ENCODE measurements around the gene ZMAT3.

Gene ZMAT3

GRCh38 chr3:179091113-179091512 lies 19.5 kb upstream of the ZMAT3 start:
- Histone ChIP-seq H3K4me1 (ENCODE audit: low read length) (no peaks in the 10 kb centered on the region), H3K4me3 (ENCODE audit: low read length) (no peak overlapping the region), H2AFZ (ENCODE audit: low read length) (no peak overlapping the region), H3K36me3 (replicated peaks; ENCODE audit: insufficient read depth, low read length) (no peaks in the 10 kb centered on the region), H3K9me3 (replicated peaks; ENCODE audit: insufficient read depth, low read length) (no peaks in the 10 kb centered on the region), H3F3A (ENCODE audit: insufficient read depth, low read length) (no peaks in the 10 kb centered on the region), H4K20me1 (ENCODE audit: insufficient read depth, low read length) (no peaks in the 10 kb centered on the region), H3K79me2 (ENCODE audit: low read length) (no peaks in the 10 kb centered on the region), H3K9ac (ENCODE audit: low read length) (no peak overlapping the region), H3K9me2 (replicated peaks; ENCODE audit: insufficient read depth, low read length) (no peaks in the 10 kb centered on the region), H3K27ac (ENCODE audit: low read length) (no peak overlapping the region), H3K4me2 (ENCODE audit: low read depth, low read length) (no peak overlapping the region), H3K27me3 (replicated peaks; ENCODE audit: insufficient read depth, low read length) (no peaks in the 10 kb centered on the region)
- TF ChIP-seq EZH2phosphoT487 (IDR thresholded peaks at IDR 0.05; ENCODE audit: low read length) (no peak), EZH2 (optimal IDR thresholded peaks at IDR 0.05; ENCODE audit: low read depth, low read length) (no peak)
- TF ChIP-seq, protein P1, sequence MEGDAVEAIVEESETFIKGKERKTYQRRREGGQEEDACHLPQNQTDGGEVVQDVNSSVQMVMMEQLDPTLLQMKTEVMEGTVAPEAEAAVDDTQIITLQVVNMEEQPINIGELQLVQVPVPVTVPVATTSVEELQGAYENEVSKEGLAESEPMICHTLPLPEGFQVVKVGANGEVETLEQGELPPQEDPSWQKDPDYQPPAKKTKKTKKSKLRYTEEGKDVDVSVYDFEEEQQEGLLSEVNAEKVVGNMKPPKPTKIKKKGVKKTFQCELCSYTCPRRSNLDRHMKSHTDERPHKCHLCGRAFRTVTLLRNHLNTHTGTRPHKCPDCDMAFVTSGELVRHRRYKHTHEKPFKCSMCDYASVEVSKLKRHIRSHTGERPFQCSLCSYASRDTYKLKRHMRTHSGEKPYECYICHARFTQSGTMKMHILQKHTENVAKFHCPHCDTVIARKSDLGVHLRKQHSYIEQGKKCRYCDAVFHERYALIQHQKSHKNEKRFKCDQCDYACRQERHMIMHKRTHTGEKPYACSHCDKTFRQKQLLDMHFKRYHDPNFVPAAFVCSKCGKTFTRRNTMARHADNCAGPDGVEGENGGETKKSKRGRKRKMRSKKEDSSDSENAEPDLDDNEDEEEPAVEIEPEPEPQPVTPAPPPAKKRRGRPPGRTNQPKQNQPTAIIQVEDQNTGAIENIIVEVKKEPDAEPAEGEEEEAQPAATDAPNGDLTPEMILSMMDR (IDR thresholded peaks at IDR 0.05; ENCODE audit: low read length) = no peak
- DNase-seq = no peak

DNA sequence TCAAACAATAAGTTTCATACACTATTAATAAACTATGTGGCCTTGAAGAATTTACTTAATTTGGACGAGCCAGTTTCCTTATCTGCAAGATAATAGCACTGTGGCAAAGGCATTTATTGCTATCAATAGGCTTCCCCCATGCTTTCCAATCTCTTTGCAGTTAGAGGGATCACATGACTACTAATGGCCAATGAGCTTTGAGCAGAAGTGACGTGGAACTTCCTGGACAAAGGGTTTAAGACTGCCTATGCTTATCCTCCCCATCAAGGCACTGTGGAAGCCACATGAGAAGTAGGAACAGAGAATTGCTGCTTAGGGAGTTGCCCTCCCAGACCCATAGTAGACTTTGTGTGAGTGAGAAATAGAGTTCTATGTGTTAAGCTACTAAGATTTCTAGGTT lies 16.7 kb upstream of the ZMAT3 start:
- Histone ChIP-seq H3F3A (ENCODE audit: insufficient read depth, low read length) (no peaks in the 10 kb centered on the region), H2AFZ (ENCODE audit: low read length) (no peak overlapping the region; the same call in 1 of the 2 replicates), H3K4me2 (ENCODE audit: low read depth, low read length) (no peak overlapping the region), H3K27ac (ENCODE audit: low read length) (no peak overlapping the region), H4K20me1 (ENCODE audit: insufficient read depth, low read length) (no peaks in the 10 kb centered on the region), H3K9ac (ENCODE audit: low read length) (no peak overlapping the region), H3K9me3 (replicated peaks; ENCODE audit: insufficient read depth, low read length) (no peaks in the 10 kb centered on the region), H3K36me3 (replicated peaks; ENCODE audit: insufficient read depth, low read length) (no peaks in the 10 kb centered on the region), H3K79me2 (ENCODE audit: low read length) (no peaks in the 10 kb centered on the region), H3K4me3 (ENCODE audit: low read length) (no peak overlapping the region), H3K4me1 (ENCODE audit: low read length) (no peaks in the 10 kb centered on the region), H3K9me2 (replicated peaks; ENCODE audit: insufficient read depth, low read length) (no peaks in the 10 kb centered on the region), H3K27me3 (replicated peaks; ENCODE audit: insufficient read depth, low read length) (no peaks in the 10 kb centered on the region)
- DNase-seq = no peak
- no peak for TF ChIP-seq EZH2phosphoT487 (IDR thresholded peaks at IDR 0.05; ENCODE audit: low read length)
- TF ChIP-seq, protein P1 (IDR thresholded peaks at IDR 0.05; ENCODE audit: low read length) = no peak
- TF ChIP-seq EZH2 (optimal IDR thresholded peaks at IDR 0.05; ENCODE audit: low read depth, low read length) = no peak

- Histone ChIP-seq H3K9me3 (replicated peaks; ENCODE audit: insufficient read depth, low read length) (no peaks in the 10 kb centered on the region), H2AFZ (ENCODE audit: low read length) (no peak overlapping the region), H3K27me3 (replicated peaks; ENCODE audit: insufficient read depth, low read length) (no peaks in the 10 kb centered on the region), H3F3A (ENCODE audit: insufficient read depth, low read length) (no peaks in the 10 kb centered on the region), H3K27ac (ENCODE audit: low read length) (no peak overlapping the region), H3K9ac (ENCODE audit: low read length) (no peak overlapping the region), H3K36me3 (replicated peaks; ENCODE audit: insufficient read depth, low read length) (no peaks in the 10 kb centered on the region), H3K4me3 (ENCODE audit: low read length) (no peak overlapping the region), H3K4me2 (ENCODE audit: low read depth, low read length) (no peak overlapping the region), H3K4me1 (ENCODE audit: low read length) (no peaks in the 10 kb centered on the region), H4K20me1 (ENCODE audit: insufficient read depth, low read length) (no peaks in the 10 kb centered on the region), H3K9me2 (replicated peaks; ENCODE audit: insufficient read depth, low read length) (no peaks in the 10 kb centered on the region), H3K79me2 (ENCODE audit: low read length) (no peaks in the 10 kb centered on the region)
- TF ChIP-seq, protein P1 (IDR thresholded peaks at IDR 0.05; ENCODE audit: low read length) = no peak
- TF ChIP-seq EZH2 (optimal IDR thresholded peaks at IDR 0.05; ENCODE audit: low read depth, low read length) = no peak
- no peak for TF ChIP-seq EZH2phosphoT487 (IDR thresholded peaks at IDR 0.05; ENCODE audit: low read length)
- DNase-seq = no peak
Observed at GRCh38 chr3:179083977-179084376, 12.4 kb upstream of the ZMAT3 start.

Data from MM.1S (cell line).